SU-DHL-6 (cell line): ENCODE measurements around the gene CD79A.
A peak's percentile ranks its signal among the peaks of the same experiment; 100 is the strongest.

Experiments used
- H2AFZ ChIP-seq: fragments of 200-600 bp; sonication (generic); 2 replicates; pipeline ENCODE4 v1.6.1; 2014; ENCODE audit warnings: low read depth, mild to moderate bottlenecking, moderate library complexity, mixed read lengths, antibody characterized with exemption, low read length; ENCODE audit not compliant: severe bottlenecking
- H3F3A ChIP-seq: fragments of 200-600 bp; shearing (Covaris generic); 2 replicates; pipeline ENCODE4 v1.6.0; 2016; ENCODE audit warnings: antibody characterized with exemption, mild to moderate bottlenecking; ENCODE audit not compliant: insufficient read depth
- H3K27ac ChIP-seq: fragments of 200-600 bp; sonication (generic); 2 replicates; pipeline ENCODE4 v1.5.1; 2016; ENCODE audit warnings: low read depth, mild to moderate bottlenecking, low read length, moderate library complexity, mixed read lengths
- H3K27me3 ChIP-seq: fragments of 200-600 bp; sonication (generic), shearing (Covaris generic); 2 replicates; pipeline ENCODE4 v1.6.0; 2014; ENCODE audit warnings: mild to moderate bottlenecking, low read length
- H3K36me3 ChIP-seq: fragments of 200-600 bp; sonication (generic); 2 replicates; pipeline ENCODE4 v1.6.1; 2014; ENCODE audit warnings: mild to moderate bottlenecking, low read length, mixed read lengths
- H3K4me2 ChIP-seq: fragments of 300-600, 200-600 bp; shearing (Covaris generic), sonication (generic); 2 replicates; pipeline ENCODE4 v1.6.0; 2014; ENCODE audit warnings: low read length, low read depth, mild to moderate bottlenecking; ENCODE audit not compliant: poor library complexity, severe bottlenecking
- H3K4me3 ChIP-seq: fragments of 200-600 bp; sonication (generic); 2 replicates; pipeline ENCODE4 v1.5.1; 2014; ENCODE audit warnings: antibody characterized with exemption, low read length, mild to moderate bottlenecking, mixed read lengths; ENCODE audit not compliant: insufficient read depth, poor library complexity, severe bottlenecking
- H3K79me2 ChIP-seq: fragments of 200-600 bp; sonication (generic); 2 replicates; pipeline ENCODE4 v1.6.1; 2014; ENCODE audit warnings: mild to moderate bottlenecking, low read length, moderate library complexity; ENCODE audit not compliant: insufficient read depth
- H3K9ac ChIP-seq: fragments of 200-600 bp; sonication (generic); 2 replicates; pipeline ENCODE4 v1.7.0; 2014; ENCODE audit warnings: mild to moderate bottlenecking, low read length
- H3K9me2 ChIP-seq: fragments of 200-600 bp; sonication (generic); replicated peaks from 2 replicates; pipeline ENCODE4 v1.6.1; 2014; ENCODE audit warnings: low read length; ENCODE audit not compliant: insufficient read depth
- H3K9me3 ChIP-seq: fragments of 200-600 bp; sonication (generic); 2 replicates; pipeline ENCODE4 v1.6.1; 2014; ENCODE audit warnings: low read length, mixed read lengths; ENCODE audit not compliant: insufficient read depth
- H4K20me1 ChIP-seq: fragments of 200-600 bp; sonication (generic); 2 replicates; pipeline ENCODE4 v1.6.1; 2014; ENCODE audit warnings: low read depth, mild to moderate bottlenecking, antibody characterized with exemption, low read length, moderate library complexity, mixed read lengths
- CTCF ChIP-seq: fragments of 200-600 bp; sonication (generic); IDR thresholded peaks from one replicate; pipeline ENCODE4 v1.5.1; 2017; ENCODE audit warnings: antibody characterized with exemption, mild to moderate bottlenecking, low read length, moderate library complexity; ENCODE audit not compliant: insufficient read depth, poor library complexity, severe bottlenecking
- EZH2phosphoT487 ChIP-seq: fragments of 200-600 bp; sonication (generic), shearing (Covaris generic); conservative IDR thresholded peaks from 2 replicates; pipeline ENCODE4 v1.6.1; 2018; ENCODE audit warnings: mild to moderate bottlenecking, antibody characterized with exemption, low read length, moderate library complexity, mixed read lengths

CD79A gene

DNA sequence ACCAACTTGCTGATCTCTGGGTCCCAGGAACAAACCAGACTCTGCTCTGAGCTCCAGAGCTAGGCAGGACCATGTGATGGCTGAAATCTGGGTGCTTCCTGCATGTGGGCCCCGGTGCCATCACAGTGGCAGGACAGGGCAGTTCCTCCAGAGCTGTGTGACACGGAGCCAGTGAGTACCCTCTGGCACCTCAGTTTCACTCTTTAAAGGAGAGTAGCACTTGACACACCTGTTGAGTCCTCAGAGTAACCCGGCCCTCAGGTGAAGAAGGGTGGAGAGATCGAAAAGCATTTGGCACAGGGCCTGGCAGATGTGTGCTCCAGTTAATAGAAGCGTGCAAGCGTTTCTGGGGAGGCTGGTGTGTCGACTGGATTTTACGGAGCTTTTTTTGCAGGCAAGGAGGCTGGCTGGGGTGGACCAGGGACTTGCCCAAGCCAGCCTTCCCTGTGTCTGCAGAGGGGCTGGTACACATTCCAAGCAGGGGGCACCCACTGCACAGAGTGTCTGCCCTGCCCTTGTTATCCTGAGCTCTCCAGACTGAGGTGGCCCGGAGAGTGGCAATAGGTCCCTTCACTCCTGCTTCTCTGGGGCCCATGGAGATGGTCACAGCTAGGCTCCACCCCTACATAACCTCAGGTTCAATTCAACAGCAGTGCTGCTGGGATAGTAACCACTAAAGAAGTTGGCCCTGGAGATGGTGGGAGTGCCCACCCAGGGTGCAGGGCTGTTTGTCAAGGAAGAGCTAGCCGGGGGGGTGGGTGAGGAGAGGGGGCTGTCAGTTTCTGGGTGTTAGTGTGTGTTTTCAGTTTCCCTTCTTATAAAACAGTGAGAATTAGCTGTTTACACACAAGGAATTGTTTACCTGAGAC lies 8.7 kb upstream of the CD79A start:
- Histone ChIP-seq H3K27me3 (no peaks in the 10 kb centered on the region), H3K9ac (no peak overlapping the region), H3K27ac (peak overlapping the region; percentile 66), H3K9me3 (no peaks in the 10 kb centered on the region), H3K4me2 (peak overlapping the region; percentile 19), H3K36me3 (peaks cover 17% of the 10 kb centered on the region), H3F3A (peaks cover 87% of the 10 kb centered on the region), H4K20me1 (peaks cover 13% of the 10 kb centered on the region; the same call in 1 of the 2 replicates), H3K4me3 (no peak overlapping the region), H2AFZ (no peak overlapping the region), H3K79me2 (peaks cover 49% of the 10 kb centered on the region), H3K9me2 (no peaks in the 10 kb centered on the region)
- TF ChIP-seq EZH2phosphoT487: no peak
- TF ChIP-seq CTCF: no peak

GRCh38 chr19:41868989-41869300 lies 8.1 kb upstream of the CD79A start:
- Histone ChIP-seq H3K27ac (peak overlapping the region; percentile 66), H2AFZ (no peak overlapping the region), H3F3A (peaks cover 88% of the 10 kb centered on the region), H3K36me3 (peaks cover 15% of the 10 kb centered on the region), H3K9me3 (no peaks in the 10 kb centered on the region), H4K20me1 (peaks cover 10% of the 10 kb centered on the region; the same call in 1 of the 2 replicates), H3K9me2 (no peaks in the 10 kb centered on the region), H3K4me3 (no peak overlapping the region), H3K4me2 (no peak overlapping the region), H3K79me2 (peaks cover 43% of the 10 kb centered on the region), H3K9ac (no peak overlapping the region), H3K27me3 (no peaks in the 10 kb centered on the region)
- no peak for TF ChIP-seq CTCF
- TF ChIP-seq EZH2phosphoT487: no peak

DNA sequence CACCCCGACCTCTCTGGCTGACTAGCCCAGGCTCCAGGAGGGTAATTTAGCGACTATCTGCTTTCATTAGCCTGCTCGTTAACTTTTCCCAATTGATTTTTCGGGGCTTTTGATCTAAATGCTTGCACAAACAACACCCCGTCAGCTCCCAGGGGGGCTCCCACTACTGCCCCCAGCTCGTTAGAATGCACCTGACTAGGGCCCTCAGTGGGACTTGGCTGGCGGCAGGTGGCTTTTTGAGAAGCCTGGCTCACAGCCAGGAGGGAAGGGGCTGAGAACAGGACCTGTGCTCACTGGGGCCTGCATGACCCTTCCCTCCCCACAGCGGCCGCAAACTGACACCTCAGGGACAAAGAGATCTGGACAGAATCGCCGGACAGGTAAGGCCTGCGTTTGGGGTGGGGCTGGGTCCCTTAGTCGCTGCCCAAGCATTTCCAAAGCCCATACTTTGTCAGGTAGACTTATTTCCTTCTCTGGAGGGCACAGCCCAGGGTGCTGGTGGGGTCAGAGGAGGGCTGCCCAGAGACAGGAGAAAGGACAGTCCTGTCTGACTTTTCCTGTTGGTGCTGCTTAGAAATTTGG lies 7.6 kb upstream of the CD79A start:
- Histone ChIP-seq H3K4me2 (no peak overlapping the region), H3K36me3 (peaks cover 12% of the 10 kb centered on the region), H3F3A (peaks cover 88% of the 10 kb centered on the region), H2AFZ (no peak overlapping the region), H3K9me3 (no peaks in the 10 kb centered on the region), H3K27ac (peak overlapping the region; percentile 66), H3K4me3 (no peak overlapping the region), H3K79me2 (peaks cover 38% of the 10 kb centered on the region), H3K9me2 (no peaks in the 10 kb centered on the region), H3K9ac (no peak overlapping the region; the same call in 1 of the 2 replicates), H3K27me3 (no peaks in the 10 kb centered on the region), H4K20me1 (peaks cover 5% of the 10 kb centered on the region; the same call in 1 of the 2 replicates)
- TF ChIP-seq CTCF: no peak
- no peak for TF ChIP-seq EZH2phosphoT487
